Small intestine (tissue), 7 donors: ENCODE results near the gene SUGCT. TPM values are rescaled to one million over a fixed set of nuclear protein-coding genes. Genes with fewer than 3 reads are reported as not detected.
A peak's percentile ranks its signal among the peaks of the same experiment; 100 is the strongest.
"Not testable (repeated sequence)": the region's sequence is repeated elsewhere in the genome, so short reads cannot be mapped to it uniquely, and the experiment has no call there.

ENCODE experiments used
- DNase-seq, 2 donors: peaks; one replicate each; pipeline versions ENCODE4 v3.0.0 to v3.0.0-alpha.2; 2013
- FAIRE-seq: peaks from 2 replicates; lab custom pipeline; 2012; peaks lifted over from hg19 to GRCh38; lab: Jason Lieb, UNC
- H3K27ac ChIP-seq, 3 donors: one replicate each; pipeline ENCODE4 v1.5.1; 2013; ENCODE audit warnings: low read length in 2 of 3, mild to moderate bottlenecking in 2 of 3, control low read depth in 1 of 3, inconsistent platforms in 1 of 3, low read depth in 1 of 3, moderate library complexity in 1 of 3
- H3K27me3 ChIP-seq, 3 donors: one replicate each; pipeline ENCODE4 v1.6.1; 2013; ENCODE audit warnings: low read length in 3 of 3, inconsistent platforms in 1 of 3; ENCODE audit not compliant: control insufficient read depth in 3 of 3, insufficient read depth in 3 of 3
- H3K36me3 ChIP-seq, 3 donors: one replicate each; pipeline ENCODE4 v1.6.1; 2013; ENCODE audit warnings: low read length in 3 of 3, inconsistent platforms in 1 of 3, low read depth in 1 of 3, mild to moderate bottlenecking in 1 of 3, moderate library complexity in 1 of 3; ENCODE audit not compliant: control insufficient read depth in 3 of 3, insufficient read depth in 2 of 3
- H3K4me1 ChIP-seq, 3 donors: one replicate each; pipeline ENCODE4 v1.6.1; 2013; ENCODE audit warnings: low read length in 2 of 3, inconsistent platforms in 1 of 3, low read depth in 1 of 3, mild to moderate bottlenecking in 1 of 3, moderate library complexity in 1 of 3; ENCODE audit not compliant: control insufficient read depth in 3 of 3, insufficient read depth in 2 of 3
- H3K4me3 ChIP-seq, 3 donors: one replicate each; pipeline ENCODE4 v1.5.1; 2013; ENCODE audit warnings: low read length in 3 of 3, control low read depth in 1 of 3, inconsistent platforms in 1 of 3, low read depth in 1 of 3, mild to moderate bottlenecking in 1 of 3, moderate library complexity in 1 of 3
- H3K9me3 ChIP-seq, 2 donors: one replicate each; pipeline ENCODE4 v1.6.1; 2013; ENCODE audit warnings: low read depth in 1 of 2, low read length in 1 of 2; ENCODE audit not compliant: control insufficient read depth in 2 of 2, insufficient read depth in 1 of 2
- WGBS, 3 donors: extraction: QIAGEN DNeasy Blood & Tissue Kit; methylation state at CpG; one replicate each; pipeline ENCODE4 v1.1.7; 2013; 5-methylcytosine and 5-hydroxymethylcytosine counted together
- polyA plus RNA-seq, 4 donors: library from polyadenylated mRNA; stranded (reverse) in 3 of 4; unstranded in 1 of 4; fragments of 200-250 nt in 3 of 4; fragments of 120-200 nt in 1 of 4; gene quantifications; one replicate each; pipeline versions ENCODE4 v1.2.1 to v1.2.3, GENCODE V29; 2013
- donor health status: healthy with polysubstance abuse.
- donor health status: control.
- donor health status: control.
- donor health status: Bipolar disorder and iron deficiency.
- donor health status: healthy.

The SUGCT gene
- polyA plus RNA-seq, 4 donors: 0.54 to 26.9 (median 2.5) TPM

GRCh38 chr7:40122100-40122939 lies 12.5 kb upstream of the SUGCT start:
- DNase-seq: peak; percentile 8 to 32
- not testable (repeated sequence) for FAIRE-seq
- 71 to 84% (median 81%) methylated on average over 14 of the region's 14 CpGs for WGBS, 3 donors

DNA sequence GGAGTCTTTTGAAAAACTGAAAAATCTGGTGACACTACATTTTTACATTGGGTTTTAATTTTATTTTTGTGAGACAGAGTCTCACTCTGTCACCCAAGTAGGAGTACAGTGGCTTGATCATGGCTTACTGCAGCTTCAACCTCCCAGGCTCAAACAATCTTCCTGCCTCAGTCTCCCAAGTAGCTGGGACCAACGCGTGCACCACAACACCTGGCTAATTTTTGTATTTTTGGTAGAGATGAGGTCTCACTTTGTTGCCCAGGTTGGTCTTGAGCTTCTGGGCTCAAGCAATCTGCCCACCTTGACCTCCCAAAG lies 11.9 kb upstream of the SUGCT start:
- no peak overlapping the region for H3K27ac ChIP-seq
- FAIRE-seq (no peak), DNase-seq (no peak)
- peaks cover 0 to 10% (median 0%) of the 10 kb centered on the region in 3 donors for H3K36me3 ChIP-seq
- H3K27me3 ChIP-seq: no peaks in the 10 kb centered on the region
- H3K4me1 ChIP-seq: no peaks in the 10 kb centered on the region
- H3K4me3 ChIP-seq: no peak overlapping the region
- no peaks in the 10 kb centered on the region for H3K9me3 ChIP-seq
- 90 to 98% (median 98%) methylated on average over 2 of the region's 2 CpGs for WGBS, 3 donors

More at GRCh38 chr7:40122100-40122939, 12.5 kb upstream of the SUGCT start:
- H3K4me3 ChIP-seq, H3K27ac ChIP-seq, H3K27me3 ChIP-seq, H3K36me3 ChIP-seq, H3K4me1 ChIP-seq, H3K9me3 ChIP-seq: not testable (repeated sequence)

GRCh38 chr7:40133561-40134427 lies 1.0 kb upstream of the SUGCT start:
- 0 to 1% (median 1%) methylated on average over 33 to 36 of the region's 36 CpGs for WGBS, 3 donors
- Histone ChIP-seq H3K9me3 (no peaks in the 10 kb centered on the region), H3K27me3 (peaks cover 0 to 3% (median 0%) of the 10 kb centered on the region in 3 donors), H3K36me3 (peaks cover 0 to 8% (median 0%) of the 10 kb centered on the region in 3 donors), H3K4me1 (peaks cover 0 to 3% (median 0%) of the 10 kb centered on the region in 3 donors), H3K27ac (peak overlapping the region; percentile 49 to 94 (median 87)), H3K4me3 (peak overlapping the region; percentile 78 to 97 (median 84))
- peak; percentile 10 to 30 for DNase-seq
- FAIRE-seq: no peak

- peak overlapping the region in 2 of 3 donors; percentile 17 to 66 for H3K27ac ChIP-seq
- 4 to 9% (median 6%) methylated on average over 17 of the region's 17 CpGs for WGBS, 3 donors
- H3K36me3 ChIP-seq: peaks cover 0 to 8% (median 0%) of the 10 kb centered on the region in 3 donors
- H3K27me3 ChIP-seq: peaks cover 0 to 3% (median 0%) of the 10 kb centered on the region in 3 donors
- no peaks in the 10 kb centered on the region for H3K9me3 ChIP-seq
- H3K4me3 ChIP-seq: peak overlapping the region; percentile 78 to 97 (median 84)
- FAIRE-seq (no peak), DNase-seq (peak in 1 of 2 donors; percentile 27)
- H3K4me1 ChIP-seq: peaks cover 0 to 3% (median 0%) of the 10 kb centered on the region in 3 donors
Measured at GRCh38 chr7:40135317-40135610, 459 bp downstream of the SUGCT start.

DNA sequence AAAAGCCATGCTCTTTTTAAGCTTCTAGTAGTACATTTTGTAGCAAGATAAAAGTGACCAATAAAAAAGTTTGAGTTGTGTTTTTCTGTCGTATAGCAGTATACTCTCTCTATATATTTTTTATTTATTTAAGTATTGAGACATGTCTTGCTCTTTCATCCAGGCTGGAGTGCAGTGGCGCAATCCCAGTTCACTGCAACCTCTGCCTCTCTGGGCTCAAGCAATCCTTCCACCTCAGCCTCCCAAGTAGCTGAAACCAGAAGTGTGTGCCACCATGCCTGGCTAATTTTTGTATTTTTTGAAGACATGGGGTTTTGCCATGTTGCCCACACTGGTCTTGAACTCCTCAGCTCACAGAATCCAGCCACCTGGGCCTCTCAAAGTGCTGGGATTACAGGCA lies 2.8 kb downstream of the SUGCT start:
- no peak overlapping the region for H3K27ac ChIP-seq
- H3K4me1 ChIP-seq: peaks cover 0 to 3% (median 0%) of the 10 kb centered on the region in 3 donors
- no peak for DNase-seq
- 86 to 96% (median 91%) methylated on average over 2 of the region's 2 CpGs for WGBS, 3 donors
- peaks cover 0 to 2% (median 0%) of the 10 kb centered on the region in 3 donors for H3K36me3 ChIP-seq
- no peaks in the 10 kb centered on the region for H3K9me3 ChIP-seq
- H3K4me3 ChIP-seq: no peak overlapping the region
- no peak for FAIRE-seq
- H3K27me3 ChIP-seq: peaks cover 0 to 3% (median 0%) of the 10 kb centered on the region in 3 donors

- Histone ChIP-seq H3K4me1 (no peaks in the 10 kb centered on the region), H3K9me3 (no peaks in the 10 kb centered on the region), H3K27me3 (peaks cover 0 to 3% (median 0%) of the 10 kb centered on the region in 3 donors), H3K36me3 (peaks cover 0 to 2% (median 0%) of the 10 kb centered on the region in 3 donors), H3K4me3 (no peak overlapping the region), H3K27ac (no peak overlapping the region)
- FAIRE-seq (no peak), DNase-seq (no peak)
- WGBS, 3 donors: 86 to 89% (median 88%) methylated on average over 5 of the region's 5 CpGs
Measured at GRCh38 chr7:40138973-40139372, 4.2 kb downstream of the SUGCT start.

DNA sequence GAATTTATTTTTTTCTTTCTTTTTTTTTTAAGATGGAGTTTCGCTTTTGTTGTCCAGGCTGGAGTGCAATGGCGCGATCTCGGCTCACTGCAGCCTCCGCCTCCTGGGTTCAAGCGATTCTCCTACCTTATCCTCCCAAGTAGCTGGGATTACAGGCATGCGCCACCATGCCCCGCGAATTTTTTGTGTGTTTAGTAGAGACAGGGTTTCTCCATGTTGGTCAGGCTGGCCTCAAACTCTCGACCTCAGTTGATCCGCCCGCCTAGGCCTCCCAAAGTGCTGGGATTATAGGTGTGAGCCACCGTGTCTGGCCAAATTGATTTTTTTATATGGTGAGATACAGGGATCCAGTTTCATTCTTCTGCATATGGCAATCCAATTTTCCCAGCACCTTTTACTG lies 5.1 kb downstream of the SUGCT start:
- not testable (repeated sequence) for H3K4me1 ChIP-seq, H3K27ac ChIP-seq, DNase-seq, H3K9me3 ChIP-seq, H3K36me3 ChIP-seq, H3K27me3 ChIP-seq, H3K4me3 ChIP-seq, FAIRE-seq
- 96 to 97% (median 97%) methylated on average over 13 of the region's 13 CpGs for WGBS, 3 donors

DNA sequence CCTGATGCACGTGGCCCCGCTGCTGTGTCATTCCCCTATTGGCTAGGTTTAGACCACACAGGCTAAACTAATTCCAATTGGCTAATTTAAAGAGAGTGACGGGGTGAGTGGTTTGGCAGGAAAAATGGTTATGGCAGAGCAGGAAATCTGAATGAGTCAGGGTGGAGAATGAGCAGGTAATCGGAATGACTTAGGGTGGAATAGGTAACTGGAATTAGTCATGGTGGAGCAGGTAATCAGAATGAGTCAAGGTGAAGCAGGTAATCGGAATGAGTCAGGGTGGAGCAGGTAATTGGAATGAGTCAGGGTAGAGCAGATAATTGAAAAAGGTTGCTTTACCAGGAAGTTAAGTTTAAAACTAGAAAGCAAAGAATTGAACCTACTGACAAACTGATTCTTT lies 7.1 kb downstream of the SUGCT start:
- DNase-seq: peak; percentile 7 to 53
- 65 to 79% (median 66%) methylated on average over 5 of the region's 5 CpGs for WGBS, 3 donors
- not testable (repeated sequence) for H3K27me3 ChIP-seq, H3K4me1 ChIP-seq, H3K9me3 ChIP-seq, H3K4me3 ChIP-seq, H3K36me3 ChIP-seq, H3K27ac ChIP-seq
- peak; percentile 59 for FAIRE-seq
